A549 (cell line): ENCODE data around the gene RTRAF. TPM values are rescaled to one million over a fixed set of nuclear protein-coding genes. Genes with fewer than 3 reads are reported as not detected.

ENCODE experiments used
- ATAC-seq, 2 experiments: fragments of 200-7000 bp in 1 of 2; fragments of >200 bp in 1 of 2; cut with Nextera tagmentation in 1 of 2; cut with Tn5 transposase in 1 of 2; 3 replicates each; pipeline versions ENCODE4 v1.8.0 to v1.9.1; 2018 to 2020; ENCODE audit warnings: mild to moderate bottlenecking in 1 of 2, moderate library complexity in 1 of 2
- CTCF ChIA-PET: fragments of 300-600 bp; sonication (Branson Sonifier 250); formaldehyde crosslinking; extraction: SDS; loops from one replicate; lab custom pipeline; 2021; ENCODE audit warnings: antibody characterized with exemption, inconsistent platforms; lab: Yijun Ruan, JAX
- POLR2A ChIA-PET: fragments of 350-600 bp; formaldehyde crosslinking; extraction: SDS; loops from one replicate; lab custom pipeline; 2021; ENCODE audit warnings: antibody characterized with exemption, inconsistent platforms; lab: Yijun Ruan, JAX
- DNase-seq, 2 experiments: peaks; one replicate each; pipeline versions ENCODE4 v3.0.0 to v3.0.0-alpha.2; 2011 to 2016; ENCODE audit warnings: low read depth in 1 of 2, low spot score in 1 of 2
- FAIRE-seq: peaks from 2 replicates; lab custom pipeline; 2011; peaks lifted over from hg19 to GRCh38; lab: Jason Lieb, UNC
- H3K27ac ChIP-seq, 2 experiments: fragments of >200 bp; sonication (Bioruptor Twin); formaldehyde crosslinking; 3 replicates each; pipeline ENCODE4 v1.5.1; 2016 to 2017
- H3K4me1 ChIP-seq: fragments of >200 bp; sonication (Bioruptor Twin); formaldehyde crosslinking; 3 replicates; pipeline ENCODE4 v1.6.1; 2016
- H3K4me2 ChIP-seq: fragments of >200 bp; sonication (Bioruptor Twin); formaldehyde crosslinking; 3 replicates; pipeline ENCODE4 v1.6.1; 2016
- H3K4me3 ChIP-seq: fragments of >200 bp; sonication (Bioruptor Twin); formaldehyde crosslinking; 3 replicates; pipeline ENCODE4 v1.5.1; 2016
- H3K9me3 ChIP-seq: fragments of >200 bp; sonication (Bioruptor Twin); formaldehyde crosslinking; 3 replicates; pipeline ENCODE4 v1.6.1; 2016
- CEBPB ChIP-seq, 2 experiments: fragments of >200 bp in 1 of 2; sonication (Bioruptor Twin) in 1 of 2; formaldehyde crosslinking in 1 of 2; IDR thresholded peaks; 2 replicates each; pipeline ENCODE4 v1.6.1; 2012 to 2016
- EHF ChIP-seq: fragments of 250-450 bp; sonication (Bioruptor Pico); IDR thresholded peaks from 2 replicates; pipeline ENCODE4 v1.5.0; 2020; ENCODE audit warnings: mild to moderate bottlenecking
- EP300 ChIP-seq, 2 experiments: fragments of >200 bp; sonication (Bioruptor Twin); formaldehyde crosslinking; IDR thresholded peaks; 2 replicates in 1 of 2; 3 replicates in 1 of 2; pipeline ENCODE4 v1.6.1; 2016 to 2017
- FOSB ChIP-seq: fragments of 250-450 bp; sonication (Bioruptor Pico); IDR thresholded peaks from 2 replicates; pipeline ENCODE4 v1.5.0; 2020; ENCODE audit warnings: mild to moderate bottlenecking, moderate library complexity
- HEYL ChIP-seq: fragments of 250-450 bp; sonication (Bioruptor Pico); IDR thresholded peaks from 2 replicates; pipeline ENCODE4 v1.8.0; 2021; ENCODE audit warnings: mild to moderate bottlenecking, moderate library complexity
- HOXB5 ChIP-seq: fragments of 250-450 bp; sonication (Bioruptor Pico); IDR thresholded peaks from 2 replicates; pipeline ENCODE4 v1.5.0; 2020; ENCODE audit warnings: mild to moderate bottlenecking, moderate library complexity
- MAFK ChIP-seq: fragments of 450-650 bp; IDR thresholded peaks from 2 replicates; pipeline ENCODE4 v1.6.1; 2014; ENCODE audit not compliant: partially characterized antibody
- MYC ChIP-seq: IDR thresholded peaks from 2 replicates; pipeline ENCODE4 v1.6.1; 2012; ENCODE audit warnings: mild to moderate bottlenecking, inconsistent platforms, low read length, improper control_type of control experiment, borderline replicate concordance
- POLR2AphosphoS2 ChIP-seq: conservative IDR thresholded peaks from 2 replicates; pipeline ENCODE4 v1.6.1; 2012; ENCODE audit warnings: low read length, improper control_type of control experiment, inconsistent platforms
- WGBS: methylation state at CpG from one replicate; pipeline ENCODE4 v1.1.6; 2017; ENCODE audit errors: missing lambda C conversion rate; 5-methylcytosine and 5-hydroxymethylcytosine counted together
- polyA plus RNA-seq, 4 experiments: library from polyadenylated mRNA; depleted of rRNA in 3 of 4; stranded (reverse); fragments of >200 nt; fragmentation: RNase III in 1 of 4; extraction: RNeasy Plus Mini Kit Qiagen cat#74134 plus additional on column Dnase treatment in 1 of 4; gene quantifications; 2 replicates in 3 of 4; 3 replicates in 1 of 4; pipeline ENCODE4 v1.2.3, GENCODE V29; 2011 to 2017
- TF ChIP-seq, protein P1 (sequence below): fragments of >200 bp; sonication (Bioruptor Twin); formaldehyde crosslinking; IDR thresholded peaks from 3 replicates; pipeline ENCODE4 v1.5.1; 2016
- TF ChIP-seq, protein P2 (sequence below): fragments of >200 bp; sonication (Bioruptor Twin); formaldehyde crosslinking; IDR thresholded peaks from 3 replicates; pipeline ENCODE4 v1.6.1; 2016
- TF ChIP-seq, protein P3 (sequence below): IDR thresholded peaks from 2 replicates; pipeline ENCODE4 v1.6.1; 2012; ENCODE audit warnings: low read depth, borderline replicate concordance

The RTRAF gene
- polyA plus RNA-seq, 2 of the 4 experiments (the other 2 are of a cell fraction): 271 to 341 TPM

DNA sequence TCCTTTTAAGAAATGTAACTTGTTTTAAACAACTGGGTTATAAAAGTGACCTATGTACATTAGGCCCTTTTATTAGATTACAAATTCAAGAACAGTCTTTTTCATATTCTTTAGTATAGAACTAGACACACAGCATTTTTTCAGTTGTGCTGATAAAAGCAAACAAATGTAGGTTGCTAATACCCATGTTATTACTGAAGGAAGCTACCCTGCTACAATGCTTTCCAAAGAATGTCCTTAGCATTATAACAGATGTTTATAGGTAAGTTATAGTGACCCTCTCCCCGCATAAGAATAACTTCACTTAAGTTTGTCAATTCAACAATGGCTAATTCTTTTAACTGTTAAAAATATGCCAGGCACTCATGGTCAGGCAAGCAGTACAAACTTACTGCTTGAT, 17.9 kb downstream of the RTRAF start:
- TF ChIP-seq MAFK: no peak
- TF ChIP-seq HOXB5 (CRISPR knock-in tag): no peak
- TF ChIP-seq EHF (CRISPR knock-in tag): no peak
- TF ChIP-seq HEYL (CRISPR knock-in tag): no peak
- TF ChIP-seq POLR2AphosphoS2: no peak
- Histone ChIP-seq H3K27ac (no peak overlapping the region), H3K4me3 (no peak overlapping the region), H3K4me1 (no peaks in the 10 kb centered on the region), H3K4me2 (no peak overlapping the region), H3K9me3 (no peaks in the 10 kb centered on the region)
- DNase-seq (no peak), ATAC-seq (no peak), FAIRE-seq (no peak)
- 96% methylated on average over 1 of the region's 1 CpG for WGBS
- POLR2A ChIA-PET: no interaction called here
- CTCF ChIA-PET: interaction anchor here (1.2 to 4.7 kb wide), 4 partner anchors 9 to 13 kb away, joined by 3 to 21 read pairs (median 6); no protein-coding TSS in a partner anchor

DNA sequence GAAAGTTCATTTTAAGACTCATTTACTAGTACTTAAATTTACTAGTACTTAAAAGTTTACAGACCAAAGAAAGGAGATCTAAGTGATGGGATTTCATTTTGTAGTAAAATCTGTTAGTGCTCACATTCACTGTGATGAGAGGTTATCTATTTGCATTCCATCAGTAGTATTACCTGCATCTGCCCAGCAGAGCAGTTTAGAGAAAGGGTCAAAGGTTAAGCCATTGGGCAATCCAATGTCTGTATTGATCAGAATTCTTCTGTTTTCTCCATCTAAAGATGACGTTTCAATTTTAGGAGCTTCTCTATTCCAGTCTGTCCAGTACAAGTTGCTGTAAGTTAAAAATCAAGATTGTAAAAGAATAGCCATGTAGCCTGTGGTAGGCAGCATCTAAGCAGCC, 18.3 kb downstream of the RTRAF start:
- FAIRE-seq: no peak
- no peak overlapping the region for H3K4me2 ChIP-seq
- WGBS: 87% methylated on average over 1 of the region's 1 CpG
- no peak overlapping the region for H3K27ac ChIP-seq
- CTCF ChIA-PET: interaction anchor here (1.2 to 4.7 kb wide), 3 partner anchors 8 to 13 kb away, joined by 3 to 21 read pairs (median 8); no protein-coding TSS in a partner anchor
- H3K4me3 ChIP-seq: no peak overlapping the region
- DNase-seq: no peak
- ATAC-seq: no peak
- H3K4me1 ChIP-seq: no peaks in the 10 kb centered on the region
- POLR2A ChIA-PET: no interaction called here
- no peaks in the 10 kb centered on the region for H3K9me3 ChIP-seq
- TF ChIP-seq EP300 (IDR thresholded peaks at IDR 0.05): no peak
- TF ChIP-seq FOSB (CRISPR knock-in tag): no peak
- TF ChIP-seq, protein P1, sequence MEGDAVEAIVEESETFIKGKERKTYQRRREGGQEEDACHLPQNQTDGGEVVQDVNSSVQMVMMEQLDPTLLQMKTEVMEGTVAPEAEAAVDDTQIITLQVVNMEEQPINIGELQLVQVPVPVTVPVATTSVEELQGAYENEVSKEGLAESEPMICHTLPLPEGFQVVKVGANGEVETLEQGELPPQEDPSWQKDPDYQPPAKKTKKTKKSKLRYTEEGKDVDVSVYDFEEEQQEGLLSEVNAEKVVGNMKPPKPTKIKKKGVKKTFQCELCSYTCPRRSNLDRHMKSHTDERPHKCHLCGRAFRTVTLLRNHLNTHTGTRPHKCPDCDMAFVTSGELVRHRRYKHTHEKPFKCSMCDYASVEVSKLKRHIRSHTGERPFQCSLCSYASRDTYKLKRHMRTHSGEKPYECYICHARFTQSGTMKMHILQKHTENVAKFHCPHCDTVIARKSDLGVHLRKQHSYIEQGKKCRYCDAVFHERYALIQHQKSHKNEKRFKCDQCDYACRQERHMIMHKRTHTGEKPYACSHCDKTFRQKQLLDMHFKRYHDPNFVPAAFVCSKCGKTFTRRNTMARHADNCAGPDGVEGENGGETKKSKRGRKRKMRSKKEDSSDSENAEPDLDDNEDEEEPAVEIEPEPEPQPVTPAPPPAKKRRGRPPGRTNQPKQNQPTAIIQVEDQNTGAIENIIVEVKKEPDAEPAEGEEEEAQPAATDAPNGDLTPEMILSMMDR: no peak

DNA sequence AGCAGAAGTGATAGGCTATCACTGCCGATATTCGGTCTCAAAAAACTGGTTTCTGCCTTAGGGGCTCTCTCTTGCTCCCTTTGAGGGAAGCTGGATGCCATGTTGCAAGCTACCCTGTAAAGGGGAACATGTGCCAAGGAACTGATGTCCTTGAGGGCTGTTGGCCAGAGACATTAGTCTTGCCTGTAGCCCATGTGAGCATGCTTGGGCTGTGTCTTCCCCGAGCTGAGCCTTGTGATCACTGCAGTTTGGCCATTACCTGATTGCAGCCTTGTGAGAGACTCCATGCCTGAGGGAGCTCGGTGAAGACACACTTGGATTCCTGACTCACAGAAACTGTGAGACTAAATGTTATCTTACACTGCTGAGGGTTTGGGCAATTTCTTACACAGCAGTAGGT, 18.8 kb downstream of the RTRAF start:
- 95% methylated on average over 4 of the region's 4 CpGs for whole genome bisulfite sequencing
- H3K9me3 ChIP-seq: no peaks in the 10 kb centered on the region
- ChIA-PET POLR2A (no interaction called here), CTCF (interaction anchor here (0.9 to 4.7 kb wide), 3 partner anchors 13 to 124 kb away, joined by 3 to 21 read pairs (median 4); no protein-coding TSS in a partner anchor)
- no peaks in the 10 kb centered on the region for H3K4me1 ChIP-seq
- no peak overlapping the region for H3K27ac ChIP-seq
- H3K4me2 ChIP-seq: no peak overlapping the region
- TF ChIP-seq, protein P2, sequence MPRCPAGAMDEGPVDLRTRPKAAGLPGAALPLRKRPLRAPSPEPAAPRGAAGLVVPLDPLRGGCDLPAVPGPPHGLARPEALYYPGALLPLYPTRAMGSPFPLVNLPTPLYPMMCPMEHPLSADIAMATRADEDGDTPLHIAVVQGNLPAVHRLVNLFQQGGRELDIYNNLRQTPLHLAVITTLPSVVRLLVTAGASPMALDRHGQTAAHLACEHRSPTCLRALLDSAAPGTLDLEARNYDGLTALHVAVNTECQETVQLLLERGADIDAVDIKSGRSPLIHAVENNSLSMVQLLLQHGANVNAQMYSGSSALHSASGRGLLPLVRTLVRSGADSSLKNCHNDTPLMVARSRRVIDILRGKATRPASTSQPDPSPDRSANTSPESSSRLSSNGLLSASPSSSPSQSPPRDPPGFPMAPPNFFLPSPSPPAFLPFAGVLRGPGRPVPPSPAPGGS: no peak
- TF ChIP-seq CEBPB (IDR thresholded peaks at IDR 0.05): no peak
- TF ChIP-seq, protein P3, sequence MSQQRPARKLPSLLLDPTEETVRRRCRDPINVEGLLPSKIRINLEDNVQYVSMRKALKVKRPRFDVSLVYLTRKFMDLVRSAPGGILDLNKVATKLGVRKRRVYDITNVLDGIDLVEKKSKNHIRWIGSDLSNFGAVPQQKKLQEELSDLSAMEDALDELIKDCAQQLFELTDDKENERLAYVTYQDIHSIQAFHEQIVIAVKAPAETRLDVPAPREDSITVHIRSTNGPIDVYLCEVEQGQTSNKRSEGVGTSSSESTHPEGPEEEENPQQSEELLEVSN: no peak
- TF ChIP-seq MYC: no peak
- FAIRE-seq: no peak
- DNase-seq: no peak
- H3K4me3 ChIP-seq: no peak overlapping the region
- ATAC-seq: no peak

DNA sequence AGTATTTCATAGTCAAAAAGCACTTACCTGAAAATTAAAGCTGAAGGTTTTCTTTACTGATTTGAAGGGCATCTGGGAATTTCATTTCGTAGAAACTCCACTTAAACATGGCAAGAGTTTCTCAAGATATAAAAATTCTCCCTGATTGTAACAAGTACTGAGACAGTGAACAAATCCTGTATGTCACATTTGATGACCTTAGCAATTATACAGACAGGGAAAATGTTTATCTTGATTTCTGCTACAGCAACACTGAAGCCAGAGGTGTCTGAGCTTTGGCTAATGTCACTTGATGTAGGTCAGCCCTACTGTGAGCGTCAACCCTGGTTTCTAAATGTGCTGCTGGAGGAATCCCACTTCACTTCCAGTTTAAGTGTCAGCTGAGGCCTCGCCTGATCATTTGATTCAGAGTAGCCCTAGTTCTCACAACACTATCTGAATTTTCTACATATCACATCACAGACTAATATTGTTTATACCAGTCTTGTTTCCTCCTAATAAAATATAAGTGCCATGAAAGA, 20.9 kb downstream of the RTRAF start:
- Histone ChIP-seq H3K4me3 (no peak overlapping the region), H3K9me3 (no peaks in the 10 kb centered on the region), H3K4me1 (no peaks in the 10 kb centered on the region), H3K27ac (no peak overlapping the region), H3K4me2 (no peak overlapping the region)
- ChIA-PET CTCF (interaction anchor here (1.5 to 4.7 kb wide), 3 partner anchors 11 to 122 kb away, joined by 3 to 21 read pairs (median 6); no protein-coding TSS in a partner anchor), POLR2A (no interaction called here)
- ATAC-seq: no peak
- FAIRE-seq: no peak
- WGBS: 91% methylated on average over 3 of the region's 3 CpGs
- TF ChIP-seq FOSB (CRISPR knock-in tag) (no peak), MAFK (peak; percentile 61)
- DNase-seq: no peak
